Neural progenitor cell (in vitro differentiated cells): ENCODE measurements around the gene ARSA.

Source experiments
- EZH2 ChIP-seq: fragments of 200-600 bp; sonication (generic); IDR thresholded peaks from 2 replicates; pipeline ENCODE4 v1.6.1; 2017; ENCODE audit warnings: antibody characterized with exemption, mild to moderate bottlenecking, moderate library complexity
- EZH2phosphoT487 ChIP-seq: fragments of 200-600 bp; sonication (generic); IDR thresholded peaks from 2 replicates; pipeline ENCODE4 v1.6.1; 2017; ENCODE audit warnings: antibody characterized with exemption
- TF ChIP-seq, protein P1 (sequence below): fragments of 200-600 bp; sonication (generic); IDR thresholded peaks from 2 replicates; pipeline ENCODE4 v1.5.1; 2017; ENCODE audit warnings: antibody characterized with exemption, mild to moderate bottlenecking

DNA sequence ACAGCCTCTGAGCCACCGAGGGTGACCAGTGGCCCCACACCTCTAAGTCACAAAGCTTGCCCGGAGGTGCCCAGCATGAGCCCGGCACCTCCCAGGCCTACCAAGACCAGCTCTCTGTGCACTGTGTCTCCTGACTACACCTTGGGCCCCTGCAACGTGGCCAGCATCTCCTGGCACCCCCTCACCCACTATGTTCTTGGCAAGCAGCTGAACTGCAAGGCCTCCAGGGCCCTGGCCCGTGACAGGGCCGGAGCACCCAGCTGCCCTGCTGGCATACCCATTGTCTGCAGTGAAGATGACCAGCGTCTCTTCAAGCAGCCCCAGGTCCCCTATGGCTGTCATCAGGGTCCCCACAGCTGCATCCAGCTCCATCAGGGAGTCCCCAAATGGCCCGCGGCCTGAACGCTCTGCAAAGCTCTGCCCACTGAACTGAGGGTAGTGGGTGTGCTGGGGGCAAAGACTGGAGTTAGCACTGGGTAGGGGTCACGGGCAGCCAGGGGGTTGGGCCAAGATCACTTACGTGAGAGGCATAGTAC, 1.6 kb downstream of the ARSA start:
- TF ChIP-seq, protein P1, sequence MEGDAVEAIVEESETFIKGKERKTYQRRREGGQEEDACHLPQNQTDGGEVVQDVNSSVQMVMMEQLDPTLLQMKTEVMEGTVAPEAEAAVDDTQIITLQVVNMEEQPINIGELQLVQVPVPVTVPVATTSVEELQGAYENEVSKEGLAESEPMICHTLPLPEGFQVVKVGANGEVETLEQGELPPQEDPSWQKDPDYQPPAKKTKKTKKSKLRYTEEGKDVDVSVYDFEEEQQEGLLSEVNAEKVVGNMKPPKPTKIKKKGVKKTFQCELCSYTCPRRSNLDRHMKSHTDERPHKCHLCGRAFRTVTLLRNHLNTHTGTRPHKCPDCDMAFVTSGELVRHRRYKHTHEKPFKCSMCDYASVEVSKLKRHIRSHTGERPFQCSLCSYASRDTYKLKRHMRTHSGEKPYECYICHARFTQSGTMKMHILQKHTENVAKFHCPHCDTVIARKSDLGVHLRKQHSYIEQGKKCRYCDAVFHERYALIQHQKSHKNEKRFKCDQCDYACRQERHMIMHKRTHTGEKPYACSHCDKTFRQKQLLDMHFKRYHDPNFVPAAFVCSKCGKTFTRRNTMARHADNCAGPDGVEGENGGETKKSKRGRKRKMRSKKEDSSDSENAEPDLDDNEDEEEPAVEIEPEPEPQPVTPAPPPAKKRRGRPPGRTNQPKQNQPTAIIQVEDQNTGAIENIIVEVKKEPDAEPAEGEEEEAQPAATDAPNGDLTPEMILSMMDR: no peak
- TF ChIP-seq EZH2phosphoT487: no peak
- no peak for TF ChIP-seq EZH2
